Testis (tissue), 3 donors: ENCODE data around the gene FAM107B. TPM values are rescaled to one million over a fixed set of nuclear protein-coding genes. Genes with fewer than 3 reads are reported as not detected.
"Not testable (repeated sequence)": the region's sequence is repeated elsewhere in the genome, so short reads cannot be mapped to it uniquely, and the experiment has no call there.

Experiments
- DNase-seq: peaks from one replicate; pipeline ENCODE4 v3.0.0-alpha.2; 2019
- H3K27ac ChIP-seq, 2 donors: fragments of 200-600 bp; sonication (generic); one replicate each; pipeline ENCODE4 v1.5.1; 2019
- H3K27me3 ChIP-seq: fragments of 200-600 bp; sonication (generic); one replicate; pipeline ENCODE4 v1.5.1; 2019
- H3K36me3 ChIP-seq: fragments of 200-600 bp; sonication (generic); one replicate; pipeline ENCODE4 v1.5.1; 2017; ENCODE audit warnings: low read depth; ENCODE audit errors: missing control alignments
- H3K4me1 ChIP-seq: fragments of 200-600 bp; sonication (generic); one replicate; pipeline ENCODE4 v1.5.1; 2019
- H3K4me3 ChIP-seq, 2 donors: fragments of 200-600 bp; sonication (generic); one replicate each; pipeline ENCODE4 v1.5.1; 2017 to 2019
- H3K9me3 ChIP-seq: fragments of 200-600 bp; sonication (generic); one replicate; pipeline ENCODE4 v1.5.1; 2017
- CTCF ChIP-seq, 3 experiments: fragments of 450-650 bp in 2 of 3; fragments of 200-600 bp in 1 of 3; sonication (generic) in 1 of 3; IDR thresholded peaks; one replicate each; pipeline ENCODE4 v1.5.1; 2016 to 2019; ENCODE audit warnings: antibody characterized with exemption in 3 of 3, mild to moderate bottlenecking in 2 of 3, moderate library complexity in 1 of 3
- POLR2A ChIP-seq: fragments of 450-650 bp; IDR thresholded peaks from one replicate; pipeline ENCODE4 v1.6.1; 2017; ENCODE audit warnings: antibody characterized with exemption, mild to moderate bottlenecking, moderate library complexity
- WGBS, 2 donors: methylation state at CpG; one replicate each; pipeline ENCODE4 v1.1.5; 2018; 5-methylcytosine and 5-hydroxymethylcytosine counted together
- intact Hi-C: fragments of 100-400 bp; cut with DNase I; formaldehyde crosslinking; loops from one replicate; pipeline ENCODE4 v1.15.1; 2023; ENCODE audit warnings: low total_unique reads
- polyA plus RNA-seq: library from polyadenylated mRNA; stranded (reverse); fragments of 350-450 nt; fragmentation: Illumina TruSeq; extraction: RNeasy Lipid Tissue Mini Kit (QIAGEN cat#74804); gene quantifications from one replicate; pipeline ENCODE4 v1.2.3, GENCODE V29; 2014; ENCODE audit warnings: low read depth, low replicate concordance; ENCODE audit not compliant: insufficient read depth
- total RNA-seq, 2 donors: library from RNA; depleted of rRNA; stranded (reverse); fragments of >200 nt; gene quantifications; one replicate each; pipeline ENCODE4 v1.2.3, GENCODE V29; 2016

The FAM107B gene
- total and polyA plus RNA-seq, 3 donors from 2014 or later: 71.7 to 89.5 (median 82.8) TPM

- 58 to 67% methylated on average over 3 of the region's 3 CpGs for WGBS, 2 donors
- TF ChIP-seq CTCF (IDR thresholded peaks at IDR 0.05) (no peak), POLR2A (no peak)
- H3K4me3 ChIP-seq: no peak overlapping the region
- intact Hi-C loops: no loop called here
- DNase-seq: no peak
- no peaks in the 10 kb centered on the region for H3K36me3 ChIP-seq
- H3K9me3 ChIP-seq: no peaks in the 10 kb centered on the region
- H3K4me1 ChIP-seq: no peaks in the 10 kb centered on the region
- H3K27me3 ChIP-seq: no peaks in the 10 kb centered on the region
- H3K27ac ChIP-seq: no peak overlapping the region
Observed at GRCh38 chr10:14639637-14640036, 135.1 kb downstream of the FAM107B start.

DNA sequence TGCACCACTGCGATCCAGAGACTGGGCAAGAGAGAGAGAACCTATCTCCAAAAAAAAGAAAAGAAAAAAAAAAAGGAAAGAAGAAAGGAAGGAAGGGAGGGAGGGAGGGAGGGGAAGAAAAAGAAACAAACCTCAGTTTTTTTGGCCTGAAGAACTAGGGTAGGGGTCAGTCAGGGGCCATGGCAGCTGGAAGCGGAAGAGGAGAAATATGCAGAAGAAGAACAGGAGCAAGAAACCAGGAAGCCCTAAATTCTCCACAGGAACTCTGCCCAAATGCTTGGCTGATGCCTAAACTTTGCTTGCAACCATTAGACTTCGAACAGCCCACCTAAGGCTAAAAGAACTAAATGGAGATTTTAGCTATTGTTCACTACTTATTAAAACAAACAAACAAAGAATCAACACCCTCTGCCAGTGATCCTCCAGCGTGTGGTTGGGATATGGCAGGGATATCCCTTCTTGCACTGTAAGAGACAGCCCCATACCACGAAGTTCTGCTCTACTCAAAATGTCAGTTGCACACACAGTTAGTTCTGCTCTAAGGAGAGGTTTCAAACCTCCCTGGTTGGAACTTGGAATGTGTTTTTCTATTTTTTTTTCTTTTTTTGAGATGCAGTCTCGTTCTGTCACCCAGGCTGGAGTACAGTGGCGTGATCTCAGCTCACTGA is 139.5 kb downstream of the FAM107B start:
- Histone ChIP-seq H3K4me1 (no peaks in the 10 kb centered on the region), H3K27ac (no peak overlapping the region), H3K27me3 (no peaks in the 10 kb centered on the region), H3K9me3 (no peaks in the 10 kb centered on the region), H3K36me3 (no peaks in the 10 kb centered on the region), H3K4me3 (no peak overlapping the region)
- TF ChIP-seq CTCF (IDR thresholded peaks at IDR 0.05) (no peak), POLR2A (no peak)
- intact Hi-C loops: no loop called here
- DNase-seq: no peak
- WGBS, 2 donors: 62 to 64% methylated on average over 7 of the region's 7 CpGs

GRCh38 chr10:14634572-14634971 is 140.1 kb downstream of the FAM107B start:
- H3K4me1 ChIP-seq, H3K27me3 ChIP-seq, H3K4me3 ChIP-seq, H3K27ac ChIP-seq, H3K36me3 ChIP-seq, DNase-seq, H3K9me3 ChIP-seq, intact Hi-C loops: not testable (repeated sequence)
- WGBS, 2 donors: 87 to 88% methylated on average over 5 of the region's 5 CpGs

DNA sequence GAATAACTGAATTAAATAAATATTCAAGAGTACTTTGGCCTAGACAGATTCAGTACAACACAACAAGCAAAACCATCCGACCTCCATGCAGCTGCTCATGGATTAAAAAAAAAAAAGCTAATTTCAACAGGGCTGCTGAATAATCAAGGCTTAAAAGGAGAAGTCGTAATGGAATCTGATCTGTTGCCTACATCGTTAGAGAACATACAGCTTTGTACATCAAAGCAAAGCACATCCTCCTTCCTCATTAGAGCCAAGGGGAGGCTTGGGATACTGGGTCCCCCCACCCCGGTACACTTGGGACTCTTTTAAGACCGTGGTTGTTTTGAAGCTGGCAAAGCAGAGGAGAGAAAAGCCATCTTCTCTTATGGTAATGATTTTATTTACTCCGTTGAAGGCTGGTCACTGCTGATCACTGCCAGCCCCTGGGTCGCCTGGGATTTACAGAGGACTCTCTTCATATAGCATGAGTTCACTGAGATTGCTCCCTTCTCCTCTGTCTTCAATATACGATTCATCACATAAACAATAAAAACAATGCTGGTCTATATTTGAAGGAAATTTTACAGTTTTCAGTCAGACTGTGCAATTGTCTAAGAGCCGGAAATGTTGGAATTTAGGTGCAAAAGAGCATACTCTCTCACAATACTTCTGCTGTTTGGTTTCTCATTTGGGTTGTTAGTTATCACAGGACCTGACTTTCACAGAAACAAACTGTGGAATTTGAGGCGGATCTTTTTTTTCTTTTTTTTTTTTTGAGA is 148.8 kb downstream of the FAM107B start:
- TF ChIP-seq CTCF (IDR thresholded peaks at IDR 0.05) (no peak), POLR2A (no peak)
- Histone ChIP-seq H3K4me3 (no peak overlapping the region), H3K4me1 (no peaks in the 10 kb centered on the region), H3K9me3 (no peaks in the 10 kb centered on the region), H3K27ac (no peak overlapping the region), H3K36me3 (no peaks in the 10 kb centered on the region), H3K27me3 (no peaks in the 10 kb centered on the region)
- intact Hi-C loops: no loop called here
- DNase-seq: no peak
- 61 to 62% methylated on average over 9 to 10 of the region's 10 CpGs for WGBS, 2 donors

GRCh38 chr10:14625192-14625631 is 149.5 kb downstream of the FAM107B start:
- TF ChIP-seq POLR2A (no peak), CTCF (IDR thresholded peaks at IDR 0.05) (no peak)
- no peak for DNase-seq
- Histone ChIP-seq H3K27ac (no peak overlapping the region), H3K27me3 (no peaks in the 10 kb centered on the region), H3K36me3 (no peaks in the 10 kb centered on the region), H3K9me3 (no peaks in the 10 kb centered on the region), H3K4me3 (no peak overlapping the region), H3K4me1 (no peaks in the 10 kb centered on the region)
- 78 to 80% methylated on average over 7 of the region's 7 CpGs for WGBS, 2 donors
- intact Hi-C loops: no loop called here
